ENCODE data around the gene CDON. TPM values are rescaled to one million over a fixed set of nuclear protein-coding genes. Genes with fewer than 3 reads are reported as not detected.
"Not testable (repeated sequence)": the region's sequence is repeated elsewhere in the genome, so short reads cannot be mapped to it uniquely, and the experiment has no call there.

CDON gene
- total RNA-seq, 1 experiment from 2014 or later = 0.91 TPM

GRCh38 chr11:125921042-125921441, 141.6 kb downstream of the CDON start:
- Mint-ChIP-seq H3K4me3 (ENCODE audit: unreplicated experiment) (no peak overlapping the region), H3K27ac (ENCODE audit: low read depth, unreplicated experiment) (no peak overlapping the region), H3K27me3 (ENCODE audit: insufficient read depth, unreplicated experiment) (peaks cover 62% of the 10 kb centered on the region), H3K4me1 (ENCODE audit: insufficient read depth, unreplicated experiment) (peaks cover 8% of the 10 kb centered on the region), H3K9me3 (ENCODE audit: unreplicated experiment) (no peaks in the 10 kb centered on the region), H3K36me3 (ENCODE audit: insufficient read depth, unreplicated experiment) (no peaks in the 10 kb centered on the region)
- no peak for TF ChIP-seq CTCF (IDR thresholded peaks at IDR 0.05; ENCODE audit: unreplicated experiment)
- ChIA-PET CTCF (interaction anchor here (0.6 to 8.0 kb wide), 11 partner anchors 11 to 1151 kb away, joined by 3 to 114 read pairs (median 6); partner anchors contain the start of gene CDON), POLR2A (interaction anchor here (0.6 kb wide), 2 partner anchors 66 to 365 kb away, joined by 4 read pairs; no protein-coding TSS in a partner anchor)
- DNase-seq (ENCODE audit: unreplicated experiment) = no peak
- no TSS peak for BruUV-seq (replicated peaks)
- intact Hi-C loops (cut with micrococcal nuclease) = loop anchor here (5.0 kb wide), 2 partner anchors 346 to 561 kb away; partner anchors contain the start of genes FOXRED1 and SRPRA

GRCh38 chr11:125918140-125918840, 144.4 kb downstream of the CDON start:
- no peaks in the 10 kb centered on the region for H3K4me1 Mint-ChIP-seq (ENCODE audit: insufficient read depth, unreplicated experiment)
- no peak for TF ChIP-seq CTCF (IDR thresholded peaks at IDR 0.05; ENCODE audit: unreplicated experiment)
- no peaks in the 10 kb centered on the region for H3K9me3 Mint-ChIP-seq (ENCODE audit: unreplicated experiment)
- POLR2A ChIA-PET = interaction anchor here (0.7 to 1.0 kb wide), 2 partner anchors 9 to 87 kb away, joined by 3 read pairs; no protein-coding TSS in a partner anchor
- CTCF ChIA-PET = interaction anchor here (1.2 to 3.9 kb wide), 3 partner anchors 143 to 277 kb away, joined by 3 to 19 read pairs (median 7); no protein-coding TSS in a partner anchor
- BruUV-seq (replicated peaks) = no TSS peak
- no peak overlapping the region for H3K4me3 Mint-ChIP-seq (ENCODE audit: unreplicated experiment)
- intact Hi-C loops (cut with micrococcal nuclease) = no loop called here
- no peaks in the 10 kb centered on the region for H3K36me3 Mint-ChIP-seq (ENCODE audit: insufficient read depth, unreplicated experiment)
- H3K27ac Mint-ChIP-seq (ENCODE audit: low read depth, unreplicated experiment) = no peak overlapping the region
- peaks cover 59% of the 10 kb centered on the region for H3K27me3 Mint-ChIP-seq (ENCODE audit: insufficient read depth, unreplicated experiment)
- DNase-seq (ENCODE audit: unreplicated experiment) = no peak

- Mint-ChIP-seq H3K27me3 (ENCODE audit: insufficient read depth, unreplicated experiment) (peaks cover 63% of the 10 kb centered on the region), H3K36me3 (ENCODE audit: insufficient read depth, unreplicated experiment) (no peaks in the 10 kb centered on the region), H3K4me1 (ENCODE audit: insufficient read depth, unreplicated experiment) (no peaks in the 10 kb centered on the region), H3K9me3 (ENCODE audit: unreplicated experiment) (no peaks in the 10 kb centered on the region), H3K27ac (ENCODE audit: low read depth, unreplicated experiment) (no peak overlapping the region), H3K4me3 (ENCODE audit: unreplicated experiment) (no peak overlapping the region)
- CTCF ChIA-PET = interaction anchor here (1.2 to 3.9 kb wide), 4 partner anchors 24 to 277 kb away, joined by 3 to 19 read pairs (median 10); no protein-coding TSS in a partner anchor
- POLR2A ChIA-PET = no interaction called here
- intact Hi-C loops (cut with micrococcal nuclease) = no loop called here
- no peak for DNase-seq (ENCODE audit: unreplicated experiment)
- no TSS peak for BruUV-seq (replicated peaks)
- no peak for TF ChIP-seq CTCF (IDR thresholded peaks at IDR 0.05; ENCODE audit: unreplicated experiment)
Observed at GRCh38 chr11:125916683-125917347, 145.9 kb downstream of the CDON start.

GRCh38 chr11:125914601-125915000, 148.1 kb downstream of the CDON start:
- ChIA-PET CTCF (interaction anchor here (0.7 to 2.7 kb wide), 3 partner anchors 9 to 147 kb away, joined by 3 to 15 read pairs (median 5); partner anchors contain the start of gene CDON), POLR2A (interaction anchor here (1.1 kb wide), 1 partner anchor 354 kb away, joined by 3 read pairs; the partner anchor contains the start of genes FOXRED1 and SRPRA)
- BruUV-seq (replicated peaks); H3K9me3 Mint-ChIP-seq (ENCODE audit: unreplicated experiment); H3K27ac Mint-ChIP-seq (ENCODE audit: low read depth, unreplicated experiment); DNase-seq (ENCODE audit: unreplicated experiment); intact Hi-C loops (cut with micrococcal nuclease); H3K4me3 Mint-ChIP-seq (ENCODE audit: unreplicated experiment); H3K36me3 Mint-ChIP-seq (ENCODE audit: insufficient read depth, unreplicated experiment); H3K4me1 Mint-ChIP-seq (ENCODE audit: insufficient read depth, unreplicated experiment): not testable (repeated sequence)
- H3K27me3 Mint-ChIP-seq (ENCODE audit: insufficient read depth, unreplicated experiment) = peaks cover 71% of the 10 kb centered on the region

Measured in MCF 10A (cell line).